A549 (cell line): ENCODE results near the gene FCRL2. TPM values are rescaled to one million over a fixed set of nuclear protein-coding genes. Genes with fewer than 3 reads are reported as not detected.

Source experiments
- ATAC-seq, 2 experiments: fragments of 200-7000 bp in 1 of 2; fragments of >200 bp in 1 of 2; cut with Nextera tagmentation in 1 of 2; cut with Tn5 transposase in 1 of 2; 3 replicates each; pipeline versions ENCODE4 v1.8.0 to v1.9.1; 2018 to 2020; ENCODE audit warnings: mild to moderate bottlenecking in 1 of 2, moderate library complexity in 1 of 2
- CTCF ChIA-PET: fragments of 300-600 bp; sonication (Branson Sonifier 250); formaldehyde crosslinking; extraction: SDS; loops from one replicate; lab custom pipeline; 2021; ENCODE audit warnings: antibody characterized with exemption, inconsistent platforms; lab: Yijun Ruan, JAX
- POLR2A ChIA-PET: fragments of 350-600 bp; formaldehyde crosslinking; extraction: SDS; loops from one replicate; lab custom pipeline; 2021; ENCODE audit warnings: antibody characterized with exemption, inconsistent platforms; lab: Yijun Ruan, JAX
- DNase-seq, 2 experiments: peaks; one replicate each; pipeline versions ENCODE4 v3.0.0 to v3.0.0-alpha.2; 2011 to 2016; ENCODE audit warnings: low read depth in 1 of 2, low spot score in 1 of 2
- FAIRE-seq: peaks from 2 replicates; lab custom pipeline; 2011; peaks lifted over from hg19 to GRCh38; lab: Jason Lieb, UNC
- H3K27ac ChIP-seq, 2 experiments: fragments of >200 bp; sonication (Bioruptor Twin); formaldehyde crosslinking; 3 replicates each; pipeline ENCODE4 v1.5.1; 2016 to 2017
- H3K4me1 ChIP-seq: fragments of >200 bp; sonication (Bioruptor Twin); formaldehyde crosslinking; 3 replicates; pipeline ENCODE4 v1.6.1; 2016
- H3K4me2 ChIP-seq: fragments of >200 bp; sonication (Bioruptor Twin); formaldehyde crosslinking; 3 replicates; pipeline ENCODE4 v1.6.1; 2016
- H3K4me3 ChIP-seq: fragments of >200 bp; sonication (Bioruptor Twin); formaldehyde crosslinking; 3 replicates; pipeline ENCODE4 v1.5.1; 2016
- H3K9me3 ChIP-seq: fragments of >200 bp; sonication (Bioruptor Twin); formaldehyde crosslinking; 3 replicates; pipeline ENCODE4 v1.6.1; 2016
- CHD2 ChIP-seq: fragments of 150-350 bp; IDR thresholded peaks from 2 replicates; pipeline ENCODE4 v1.6.1; 2014; ENCODE audit warnings: low read length; ENCODE audit not compliant: partially characterized antibody
- E2F6 ChIP-seq: IDR thresholded peaks from 2 replicates; pipeline ENCODE4 v1.6.1; 2012; ENCODE audit warnings: low read depth, borderline replicate concordance
- FOXS1 ChIP-seq: fragments of 250-450 bp; sonication (Bioruptor Pico); IDR thresholded peaks from 2 replicates; pipeline ENCODE4 v1.5.0; 2020; ENCODE audit warnings: mild to moderate bottlenecking, moderate library complexity
- GATA3 ChIP-seq: IDR thresholded peaks from 2 replicates; pipeline ENCODE4 v1.6.1; 2012; ENCODE audit warnings: borderline replicate concordance
- HDAC2 ChIP-seq: fragments of 200-600 bp; sonication (generic); IDR thresholded peaks from 2 replicates; pipeline ENCODE4 v1.6.1; 2016
- HMGXB4 ChIP-seq: fragments of 250-450 bp; sonication (Bioruptor Pico); IDR thresholded peaks from 2 replicates; pipeline ENCODE4 v1.5.0; 2021; ENCODE audit warnings: mild to moderate bottlenecking, moderate library complexity, borderline replicate concordance
- HOXB13 ChIP-seq: fragments of 250-450 bp; sonication (Bioruptor Pico); IDR thresholded peaks from 2 replicates; pipeline ENCODE4 v1.5.0; 2020; ENCODE audit warnings: low read depth, mild to moderate bottlenecking, moderate library complexity
- MAZ ChIP-seq: fragments of 150-350 bp; IDR thresholded peaks from 2 replicates; pipeline ENCODE4 v1.6.1; 2014; ENCODE audit warnings: antibody characterized with exemption, low read depth, low read length, borderline replicate concordance
- MYC ChIP-seq: IDR thresholded peaks from 2 replicates; pipeline ENCODE4 v1.6.1; 2012; ENCODE audit warnings: mild to moderate bottlenecking, inconsistent platforms, low read length, improper control_type of control experiment, borderline replicate concordance
- PHF8 ChIP-seq: fragments of 200-600 bp; sonication (generic); IDR thresholded peaks from 2 replicates; pipeline ENCODE4 v1.6.1; 2016; ENCODE audit warnings: low read depth, mild to moderate bottlenecking, antibody characterized with exemption, moderate library complexity, borderline replicate concordance
- RAD21 ChIP-seq, 2 experiments: fragments of >200 bp in 1 of 2; sonication (Bioruptor Twin) in 1 of 2; formaldehyde crosslinking in 1 of 2; IDR thresholded peaks in 1 of 2; conservative IDR thresholded peaks in 1 of 2; 2 replicates in 1 of 2; 3 replicates in 1 of 2; pipeline ENCODE4 v1.6.1; 2012 to 2018; ENCODE audit warnings: inconsistent platforms in 1 of 2
- REST ChIP-seq: fragments of 200-600 bp; sonication (generic); IDR thresholded peaks from 2 replicates; pipeline ENCODE4 v1.6.1; 2016; ENCODE audit warnings: antibody characterized with exemption, mild to moderate bottlenecking, moderate library complexity
- RFX5 ChIP-seq: fragments of 450-650 bp; IDR thresholded peaks from 2 replicates; pipeline ENCODE4 v1.7.1; 2014; ENCODE audit warnings: antibody characterized with exemption, mild to moderate bottlenecking, moderate library complexity
- TFCP2L1 ChIP-seq: fragments of 250-450 bp; sonication (Bioruptor Pico); IDR thresholded peaks from 2 replicates; pipeline ENCODE4 v1.5.0; 2021; ENCODE audit warnings: mild to moderate bottlenecking
- USF2 ChIP-seq: fragments of 450-650 bp; IDR thresholded peaks from 2 replicates; pipeline ENCODE4 v1.6.1; 2014; ENCODE audit warnings: antibody characterized with exemption
- ZSCAN20 ChIP-seq: fragments of 250-450 bp; sonication (Bioruptor Pico); IDR thresholded peaks from 2 replicates; pipeline ENCODE4 v1.8.0; 2022; ENCODE audit warnings: mild to moderate bottlenecking, moderate library complexity
- WGBS: methylation state at CpG from one replicate; pipeline ENCODE4 v1.1.6; 2017; ENCODE audit errors: missing lambda C conversion rate; 5-methylcytosine and 5-hydroxymethylcytosine counted together
- polyA plus RNA-seq, 4 experiments: library from polyadenylated mRNA; depleted of rRNA in 3 of 4; stranded (reverse); fragments of >200 nt; fragmentation: RNase III in 1 of 4; extraction: RNeasy Plus Mini Kit Qiagen cat#74134 plus additional on column Dnase treatment in 1 of 4; gene quantifications; 2 replicates in 3 of 4; 3 replicates in 1 of 4; pipeline ENCODE4 v1.2.3, GENCODE V29; 2011 to 2017
- TF ChIP-seq, protein P1 (sequence below): fragments of >200 bp; sonication (Bioruptor Twin); formaldehyde crosslinking; IDR thresholded peaks from 3 replicates; pipeline ENCODE4 v1.6.1; 2016
- TF ChIP-seq, protein P2 (sequence below): fragments of 150-350 bp; IDR thresholded peaks from 2 replicates; pipeline ENCODE4 v1.6.1; 2014; ENCODE audit warnings: low read depth, mild to moderate bottlenecking, low read length

Gene FCRL2
- polyA plus RNA-seq, 2 of the 4 experiments (the other 2 are of a cell fraction), result not detected

- TF ChIP-seq HMGXB4 (CRISPR knock-in tag), result no peak
- TF ChIP-seq, all 56 proteins: peak for 0
These were observed 43.0 kb upstream of the FCRL2 start, which contains the start of gene FCRL1 (continued) for GRCh38 chr1:157819896-157820295.

- ATAC-seq, result no peak
- POLR2A ChIA-PET, result no interaction called here
- CTCF ChIA-PET, result no interaction called here
- H3K4me3 ChIP-seq, result no peak overlapping the region
- FAIRE-seq, result no peak
- no peaks in the 10 kb centered on the region for H3K4me1 ChIP-seq
- no peak for DNase-seq
- H3K27ac ChIP-seq, result no peak overlapping the region
- H3K9me3 ChIP-seq, result no peaks in the 10 kb centered on the region
- H3K4me2 ChIP-seq, result no peak overlapping the region
- TF ChIP-seq PHF8, result no peak
- WGBS, result 2% methylated on average over 2 of the region's 2 CpGs
These were observed 42.3 kb upstream of the FCRL2 start for GRCh38 chr1:157819215-157819614.

GRCh38 chr1:157813269-157813668 is 36.3 kb upstream of the FCRL2 start:
- 0 out of 3 replicates have a peak, but pooled peaks cover 2% of the 10 kb centered on the region for H3K9me3 ChIP-seq
- H3K27ac ChIP-seq, result no peak overlapping the region
- ChIA-PET POLR2A (no interaction called here), CTCF (no interaction called here)
- TF ChIP-seq FOXS1 (CRISPR knock-in tag), result no peak
- TF ChIP-seq MAZ, result no peak
- no peak for TF ChIP-seq USF2
- no peak for TF ChIP-seq HDAC2
- TF ChIP-seq MYC, result no peak
- TF ChIP-seq PHF8, result no peak
- no peak for TF ChIP-seq REST
- TF ChIP-seq ZSCAN20, result no peak
- H3K4me1 ChIP-seq, result no peaks in the 10 kb centered on the region
- ATAC-seq (no peak), FAIRE-seq (no peak), DNase-seq (no peak)
- H3K4me2 ChIP-seq, result no peak overlapping the region
- WGBS, result 2% methylated on average over 1 of the region's 1 CpG
- no peak overlapping the region for H3K4me3 ChIP-seq

- FAIRE-seq (no peak), ATAC-seq (no peak), DNase-seq (no peak)
- H3K4me3 ChIP-seq, result no peak overlapping the region
- no peaks in the 10 kb centered on the region for H3K4me1 ChIP-seq
- H3K9me3 ChIP-seq, result no peaks in the 10 kb centered on the region
- TF ChIP-seq, protein P1, sequence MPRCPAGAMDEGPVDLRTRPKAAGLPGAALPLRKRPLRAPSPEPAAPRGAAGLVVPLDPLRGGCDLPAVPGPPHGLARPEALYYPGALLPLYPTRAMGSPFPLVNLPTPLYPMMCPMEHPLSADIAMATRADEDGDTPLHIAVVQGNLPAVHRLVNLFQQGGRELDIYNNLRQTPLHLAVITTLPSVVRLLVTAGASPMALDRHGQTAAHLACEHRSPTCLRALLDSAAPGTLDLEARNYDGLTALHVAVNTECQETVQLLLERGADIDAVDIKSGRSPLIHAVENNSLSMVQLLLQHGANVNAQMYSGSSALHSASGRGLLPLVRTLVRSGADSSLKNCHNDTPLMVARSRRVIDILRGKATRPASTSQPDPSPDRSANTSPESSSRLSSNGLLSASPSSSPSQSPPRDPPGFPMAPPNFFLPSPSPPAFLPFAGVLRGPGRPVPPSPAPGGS, result no peak
- no peak for TF ChIP-seq RFX5
- no peak for TF ChIP-seq HOXB13 (CRISPR knock-in tag)
- TF ChIP-seq, protein P2, sequence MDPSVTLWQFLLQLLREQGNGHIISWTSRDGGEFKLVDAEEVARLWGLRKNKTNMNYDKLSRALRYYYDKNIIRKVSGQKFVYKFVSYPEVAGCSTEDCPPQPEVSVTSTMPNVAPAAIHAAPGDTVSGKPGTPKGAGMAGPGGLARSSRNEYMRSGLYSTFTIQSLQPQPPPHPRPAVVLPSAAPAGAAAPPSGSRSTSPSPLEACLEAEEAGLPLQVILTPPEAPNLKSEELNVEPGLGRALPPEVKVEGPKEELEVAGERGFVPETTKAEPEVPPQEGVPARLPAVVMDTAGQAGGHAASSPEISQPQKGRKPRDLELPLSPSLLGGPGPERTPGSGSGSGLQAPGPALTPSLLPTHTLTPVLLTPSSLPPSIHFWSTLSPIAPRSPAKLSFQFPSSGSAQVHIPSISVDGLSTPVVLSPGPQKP, result no peak
- no peak for TF ChIP-seq TFCP2L1 (CRISPR knock-in tag)
- no peak for TF ChIP-seq MYC
- no peak for TF ChIP-seq CHD2
- TF ChIP-seq GATA3, result no peak
- TF ChIP-seq E2F6, result no peak
- no peak for TF ChIP-seq RAD21 (conservative IDR thresholded peaks at IDR 0.05 in 1 of 2, IDR thresholded peaks at IDR 0.05 in 1 of 2)
- ChIA-PET POLR2A (no interaction called here), CTCF (interaction anchor here (1.3 kb wide), 1 partner anchor 157 kb away, joined by 3 read pairs; no protein-coding TSS in a partner anchor)
- 19% methylated on average over 6 of the region's 6 CpGs for WGBS
- H3K4me2 ChIP-seq, result no peak overlapping the region
- H3K27ac ChIP-seq, result no peak overlapping the region
These were observed 29.7 kb upstream of the FCRL2 start for GRCh38 chr1:157806431-157807149.
